Sigmoid colon (tissue), 7 donors: ENCODE measurements around the gene PAQR3. TPM values are rescaled to one million over a fixed set of nuclear protein-coding genes. Genes with fewer than 3 reads are reported as not detected.

Source experiments
- DNase-seq: peaks from one replicate; pipeline ENCODE4 v3.0.0-alpha.2; 2019
- H3K27ac ChIP-seq, 4 donors: fragments of 200-600 bp; sonication (generic); one replicate each; pipeline ENCODE4 v1.5.1; 2016 to 2019; ENCODE audit warnings: mild to moderate bottlenecking in 1 of 4
- H3K27me3 ChIP-seq, 3 donors: fragments of 200-600 bp; sonication (generic); one replicate each; pipeline ENCODE4 v1.5.1; 2019; ENCODE audit warnings: mild to moderate bottlenecking in 1 of 3
- H3K36me3 ChIP-seq, 4 donors: fragments of 200-600 bp; sonication (generic); one replicate each; pipeline ENCODE4 v1.5.1; 2016 to 2019
- H3K4me1 ChIP-seq, 4 donors: fragments of 200-600 bp; sonication (generic); one replicate each; pipeline ENCODE4 v1.5.1; 2017 to 2019
- H3K4me3 ChIP-seq, 4 donors: fragments of 200-600 bp; sonication (generic); one replicate each; pipeline ENCODE4 v1.5.1; 2017 to 2019; ENCODE audit warnings: mild to moderate bottlenecking in 2 of 4, moderate library complexity in 1 of 4
- H3K9me3 ChIP-seq, 4 donors: fragments of 200-600 bp in 3 of 4; sonication (generic) in 3 of 4; one replicate each; pipeline versions ENCODE4 v1.5.1 to v1.6.1; 2013 to 2019
- EP300 ChIP-seq, 4 donors: sonication (generic); formaldehyde crosslinking; IDR thresholded peaks; one replicate each; pipeline ENCODE4 v1.6.1; 2017; ENCODE audit warnings: antibody characterized with exemption in 4 of 4
- POLR2A ChIP-seq, 2 donors: fragments of 450-650 bp; IDR thresholded peaks; one replicate each; pipeline ENCODE4 v1.6.1; 2016; ENCODE audit warnings: antibody characterized with exemption in 2 of 2, mild to moderate bottlenecking in 2 of 2, moderate library complexity in 2 of 2
- POLR2AphosphoS5 ChIP-seq, 4 donors: sonication (generic); formaldehyde crosslinking; IDR thresholded peaks; one replicate each; pipeline ENCODE4 v1.6.1; 2017; ENCODE audit warnings: antibody characterized with exemption in 4 of 4
- WGBS, 2 donors: extraction: QIAGEN DNeasy Blood & Tissue Kit; methylation state at CpG; one replicate each; pipeline ENCODE4 v1.1.7; 2013; 5-methylcytosine and 5-hydroxymethylcytosine counted together
- intact Hi-C: fragments of 100-400 bp; cut with DNase I; formaldehyde crosslinking; loops from one replicate; pipeline ENCODE4 v1.15.1; 2023
- polyA plus RNA-seq, 3 donors: library from polyadenylated mRNA; stranded (reverse); fragments of 200-250 nt; gene quantifications; one replicate each; pipeline ENCODE4 v1.2.3, GENCODE V29; 2013
- total RNA-seq, 4 donors: library from RNA; depleted of rRNA; stranded (reverse); fragments of >200 nt; gene quantifications; one replicate each; pipeline ENCODE4 v1.1.0, GENCODE V29; 2016
- TF ChIP-seq, protein P1 (sequence below), 4 experiments: fragments of 450-650 bp in 3 of 4; fragments of 200-600 bp in 1 of 4; IDR thresholded peaks; one replicate each; pipeline ENCODE4 v1.5.1; 2016 to 2019; ENCODE audit warnings: antibody characterized with exemption in 4 of 4, mild to moderate bottlenecking in 3 of 4, moderate library complexity in 2 of 4
- donor health status: healthy with polysubstance abuse.
- donor health status: Bipolar disorder and iron deficiency.
- donor health status: healthy.

Gene PAQR3, protein sequence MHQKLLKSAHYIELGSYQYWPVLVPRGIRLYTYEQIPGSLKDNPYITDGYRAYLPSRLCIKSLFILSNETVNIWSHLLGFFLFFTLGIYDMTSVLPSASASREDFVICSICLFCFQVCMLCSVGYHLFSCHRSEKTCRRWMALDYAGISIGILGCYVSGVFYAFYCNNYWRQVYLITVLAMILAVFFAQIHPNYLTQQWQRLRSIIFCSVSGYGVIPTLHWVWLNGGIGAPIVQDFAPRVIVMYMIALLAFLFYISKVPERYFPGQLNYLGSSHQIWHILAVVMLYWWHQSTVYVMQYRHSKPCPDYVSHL
- 10 to 100 TPM; 17.1 to 32.1 (median 21.9) TPM for total RNA-seq
- polyA plus RNA-seq, result 1 to 10 TPM; 4.8 to 9.0 (median 4.9) TPM

DNA sequence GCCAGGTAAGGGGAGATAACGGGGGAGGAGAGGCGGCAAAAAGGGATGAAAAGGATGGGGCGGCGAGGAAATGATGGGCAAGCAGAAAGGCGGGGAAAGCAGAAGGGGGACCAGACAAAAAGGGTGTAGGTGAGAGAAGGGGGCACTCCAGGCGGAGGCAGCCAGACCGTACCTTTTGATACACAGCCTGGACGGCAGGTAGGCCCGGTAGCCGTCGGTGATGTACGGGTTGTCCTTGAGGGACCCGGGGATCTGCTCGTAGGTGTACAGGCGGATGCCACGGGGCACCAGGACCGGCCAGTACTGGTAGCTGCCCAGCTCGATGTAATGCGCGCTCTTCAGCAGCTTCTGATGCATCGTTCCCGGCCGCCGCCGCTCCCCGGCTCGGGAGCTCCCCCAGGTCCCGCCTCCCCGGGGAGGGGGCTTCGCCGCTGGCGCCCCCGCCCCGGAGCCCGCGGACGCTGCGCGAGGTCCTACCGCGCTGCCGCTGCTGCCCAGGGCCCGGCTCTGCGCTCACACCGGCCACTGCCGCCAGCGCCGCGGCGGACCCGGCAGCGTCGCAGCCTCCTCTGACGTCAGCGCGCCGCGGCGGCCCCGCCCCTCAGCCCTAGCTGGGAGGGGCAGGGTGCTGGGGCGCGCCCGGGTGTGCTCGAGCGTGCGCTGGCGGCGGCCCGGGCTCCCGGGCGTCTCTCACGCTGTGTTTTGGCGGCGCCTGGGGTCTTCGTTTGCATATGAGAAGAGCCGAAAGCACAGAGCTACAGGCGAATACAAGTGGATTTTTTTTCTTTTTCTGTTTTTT is at the start of gene PAQR3:
Gene PAQR3, minus strand, starts transcription at position 571 of the 799 bp plus-strand sequence. Its CDS starts 214 bp downstream, at position 357.
- WGBS, 2 donors, result 0% methylated on average over 77 of the region's 77 CpGs
- Histone ChIP-seq H3K9me3 (no peaks in the 10 kb centered on the region), H3K36me3 (no peaks in the 10 kb centered on the region), H3K4me3 (peak within 1 kb of the TSS; percentile 70 to 89 (median 84)), H3K4me1 (peaks cover 0 to 25% (median 14%) of the 10 kb centered on the region in 4 donors), H3K27ac (peak within 1 kb of the TSS; percentile 81 to 88 (median 85)), H3K27me3 (no peaks in the 10 kb centered on the region)
- DNase-seq, result peak; percentile 92
- peak; percentile 42 to 84 (median 74) for TF ChIP-seq POLR2AphosphoS5 (IDR thresholded peaks at IDR 0.05)
- TF ChIP-seq, protein P1, sequence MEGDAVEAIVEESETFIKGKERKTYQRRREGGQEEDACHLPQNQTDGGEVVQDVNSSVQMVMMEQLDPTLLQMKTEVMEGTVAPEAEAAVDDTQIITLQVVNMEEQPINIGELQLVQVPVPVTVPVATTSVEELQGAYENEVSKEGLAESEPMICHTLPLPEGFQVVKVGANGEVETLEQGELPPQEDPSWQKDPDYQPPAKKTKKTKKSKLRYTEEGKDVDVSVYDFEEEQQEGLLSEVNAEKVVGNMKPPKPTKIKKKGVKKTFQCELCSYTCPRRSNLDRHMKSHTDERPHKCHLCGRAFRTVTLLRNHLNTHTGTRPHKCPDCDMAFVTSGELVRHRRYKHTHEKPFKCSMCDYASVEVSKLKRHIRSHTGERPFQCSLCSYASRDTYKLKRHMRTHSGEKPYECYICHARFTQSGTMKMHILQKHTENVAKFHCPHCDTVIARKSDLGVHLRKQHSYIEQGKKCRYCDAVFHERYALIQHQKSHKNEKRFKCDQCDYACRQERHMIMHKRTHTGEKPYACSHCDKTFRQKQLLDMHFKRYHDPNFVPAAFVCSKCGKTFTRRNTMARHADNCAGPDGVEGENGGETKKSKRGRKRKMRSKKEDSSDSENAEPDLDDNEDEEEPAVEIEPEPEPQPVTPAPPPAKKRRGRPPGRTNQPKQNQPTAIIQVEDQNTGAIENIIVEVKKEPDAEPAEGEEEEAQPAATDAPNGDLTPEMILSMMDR (IDR thresholded peaks at IDR 0.05), result no peak
- TF ChIP-seq EP300 (IDR thresholded peaks at IDR 0.05), result no peak
- no peak for TF ChIP-seq POLR2A (IDR thresholded peaks at IDR 0.05)
- intact Hi-C loops, result loop anchor here (5.0 kb wide), 1 partner anchor 1398 kb away; the partner anchor contains the start of gene CFAP299

DNA sequence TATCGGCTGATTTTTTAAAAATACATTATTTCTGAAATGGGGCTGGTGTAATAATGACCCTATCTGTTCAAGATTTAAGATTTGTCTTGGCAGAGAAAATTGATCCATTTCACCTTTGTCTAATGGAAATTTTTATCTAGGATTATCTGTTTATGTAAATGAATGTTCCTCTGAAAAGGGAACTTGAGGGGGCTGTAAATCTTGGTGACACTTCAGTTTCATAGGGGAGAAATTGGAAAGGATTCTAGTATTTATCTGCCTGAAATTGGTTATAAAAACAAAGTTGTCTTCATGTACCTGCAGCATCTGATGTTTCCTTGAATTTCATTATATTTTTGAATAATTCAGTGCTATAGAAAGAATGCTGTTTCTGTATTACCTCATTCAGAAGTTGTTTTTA is 48.4 kb upstream of the PAQR3 start:
- 93 to 95% methylated on average over 1 of the region's 1 CpG for WGBS, 2 donors
- Histone ChIP-seq H3K9me3 (no peaks in the 10 kb centered on the region), H3K4me1 (peaks cover 0 to 21% (median 3%) of the 10 kb centered on the region in 4 donors), H3K27me3 (no peaks in the 10 kb centered on the region), H3K27ac (no peak overlapping the region), H3K4me3 (no peak overlapping the region), H3K36me3 (no peaks in the 10 kb centered on the region)
- TF ChIP-seq POLR2AphosphoS5 (IDR thresholded peaks at IDR 0.05), result no peak
- TF ChIP-seq POLR2A (IDR thresholded peaks at IDR 0.05), result no peak
- TF ChIP-seq, protein P1 (IDR thresholded peaks at IDR 0.05), result no peak
- no peak for TF ChIP-seq EP300 (IDR thresholded peaks at IDR 0.05)
- intact Hi-C loops, result no loop called here
- no peak for DNase-seq

DNA sequence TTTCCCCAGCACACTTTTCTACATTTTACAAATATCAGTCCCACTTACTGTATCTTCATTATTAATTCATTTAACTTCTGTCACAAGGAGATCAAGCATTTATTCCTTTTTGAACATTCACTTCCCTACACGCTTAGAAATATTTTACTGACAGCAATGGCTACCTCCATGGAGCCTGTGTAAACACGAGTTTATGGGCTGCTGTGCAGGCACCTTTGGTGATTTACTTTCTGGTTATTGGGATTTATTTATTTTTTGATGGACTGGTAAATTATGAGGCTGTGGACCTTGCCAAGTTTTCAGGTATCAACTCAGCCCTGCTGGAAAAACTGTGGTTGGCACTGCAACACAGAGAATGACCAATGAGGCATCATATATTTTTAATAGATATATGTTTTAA is 45.4 kb upstream of the PAQR3 start:
- intact Hi-C loops, result no loop called here
- 18 to 54% methylated on average over 2 of the region's 2 CpGs for WGBS, 2 donors
- Histone ChIP-seq H3K4me1 (peaks cover 0 to 11% (median 0%) of the 10 kb centered on the region in 4 donors), H3K27me3 (no peaks in the 10 kb centered on the region), H3K4me3 (no peak overlapping the region), H3K9me3 (no peaks in the 10 kb centered on the region), H3K36me3 (no peaks in the 10 kb centered on the region), H3K27ac (no peak overlapping the region)
- no peak for TF ChIP-seq POLR2AphosphoS5 (IDR thresholded peaks at IDR 0.05)
- TF ChIP-seq, protein P1 (IDR thresholded peaks at IDR 0.05), result no peak
- TF ChIP-seq EP300 (IDR thresholded peaks at IDR 0.05), result no peak
- no peak for TF ChIP-seq POLR2A (IDR thresholded peaks at IDR 0.05)
- no peak for DNase-seq

GRCh38 chr4:78975865-78976264 is 36.6 kb upstream of the PAQR3 start:
- Histone ChIP-seq H3K9me3 (no peaks in the 10 kb centered on the region), H3K4me3 (no peak overlapping the region), H3K27ac (no peak overlapping the region), H3K27me3 (no peaks in the 10 kb centered on the region), H3K4me1 (peaks cover 0 to 10% (median 0%) of the 10 kb centered on the region in 4 donors), H3K36me3 (no peaks in the 10 kb centered on the region)
- intact Hi-C loops, result no loop called here
- no peak for DNase-seq
- WGBS, 2 donors, result 46 to 73% methylated on average over 2 of the region's 2 CpGs
- TF ChIP-seq EP300 (IDR thresholded peaks at IDR 0.05) (no peak), POLR2A (IDR thresholded peaks at IDR 0.05) (no peak), POLR2AphosphoS5 (IDR thresholded peaks at IDR 0.05) (no peak)
- TF ChIP-seq, protein P1 (IDR thresholded peaks at IDR 0.05), result no peak
